Measurements from ENCODE around the gene PEMT. TPM values are rescaled to one million over a fixed set of nuclear protein-coding genes. Genes with fewer than 3 reads are reported as not detected.
A peak's percentile ranks its signal among the peaks of the same experiment; 100 is the strongest.

The PEMT gene
- total and polyA plus RNA-seq, 7 donors = 15.9 to 79.0 (median 26.0) TPM

- ATAC-seq (no peak), DNase-seq (peak; percentile 9 to 42)
- no peaks in the 10 kb centered on the region for H3K9me3 ChIP-seq
- peaks cover 9% of the 10 kb centered on the region for H3K4me1 ChIP-seq
- H3K36me3 ChIP-seq (ENCODE audit: insufficient read depth in 1 of 2, low read depth in 1 of 2) = no peaks in the 10 kb centered on the region
- no peak overlapping the region for H3K27ac ChIP-seq
- 53 to 69% (median 61%) methylated on average over 23 of the region's 23 CpGs for WGBS, 3 donors
- no peak overlapping the region for H3K4me3 ChIP-seq
- TF ChIP-seq CTCF (IDR thresholded peaks at IDR 0.05) = no peak
- H3K27me3 ChIP-seq (ENCODE audit: insufficient read depth in 3 of 3, low read length in 2 of 3) = no peaks in the 10 kb centered on the region
- intact Hi-C loops (cut with DNase I) = no loop called here
These were observed 50.4 kb downstream of the PEMT start for GRCh38 chr17:17540935-17541639.

GRCh38 chr17:17540278-17540906 lies 51.1 kb downstream of the PEMT start:
- no peak for TF ChIP-seq CTCF (IDR thresholded peaks at IDR 0.05)
- DNase-seq (peak; percentile 11 to 53), ATAC-seq (no peak)
- 60 to 75% (median 64%) methylated on average over 14 to 15 of the region's 15 CpGs for WGBS, 3 donors
- H3K4me3 ChIP-seq = no peak overlapping the region
- H3K36me3 ChIP-seq (ENCODE audit: insufficient read depth in 1 of 2, low read depth in 1 of 2) = no peaks in the 10 kb centered on the region
- H3K27ac ChIP-seq = no peak overlapping the region
- intact Hi-C loops (cut with DNase I) = no loop called here
- peaks cover 16% of the 10 kb centered on the region for H3K4me1 ChIP-seq
- H3K9me3 ChIP-seq = no peaks in the 10 kb centered on the region
- no peaks in the 10 kb centered on the region for H3K27me3 ChIP-seq (ENCODE audit: insufficient read depth in 3 of 3, low read length in 2 of 3)

- DNase-seq = peak; percentile 10 to 30
- TF ChIP-seq CTCF (IDR thresholded peaks at IDR 0.05) = no peak
- WGBS, 3 donors = 90 to 94% (median 91%) methylated on average over 10 of the region's 10 CpGs
- Histone ChIP-seq H3K27me3 (ENCODE audit: insufficient read depth in 3 of 3, low read length in 2 of 3) (no peaks in the 10 kb centered on the region), H3K4me3 (no peak overlapping the region), H3K27ac (no peak overlapping the region), H3K36me3 (ENCODE audit: insufficient read depth in 1 of 2, low read depth in 1 of 2) (no peaks in the 10 kb centered on the region), H3K4me1 (peaks cover 17% of the 10 kb centered on the region), H3K9me3 (no peaks in the 10 kb centered on the region)
- intact Hi-C loops (cut with DNase I) = no loop called here
- no peak for ATAC-seq
These were observed 51.9 kb downstream of the PEMT start for GRCh38 chr17:17539591-17539990.

- no peaks in the 10 kb centered on the region for H3K9me3 ChIP-seq
- intact Hi-C loops (cut with DNase I) = no loop called here
- no peak for TF ChIP-seq CTCF (IDR thresholded peaks at IDR 0.05)
- no peaks in the 10 kb centered on the region for H3K36me3 ChIP-seq (ENCODE audit: insufficient read depth in 1 of 2, low read depth in 1 of 2)
- no peak for ATAC-seq
- H3K4me1 ChIP-seq = peaks cover 17% of the 10 kb centered on the region
- H3K27me3 ChIP-seq (ENCODE audit: insufficient read depth in 3 of 3, low read length in 2 of 3) = no peaks in the 10 kb centered on the region
- H3K27ac ChIP-seq = no peak overlapping the region
- DNase-seq = peak in 1 of 2 donors; percentile 30
- H3K4me3 ChIP-seq = no peak overlapping the region
- 51 to 66% (median 53%) methylated on average over 10 of the region's 10 CpGs for WGBS, 3 donors
These were observed 52.8 kb downstream of the PEMT start for GRCh38 chr17:17538417-17539391.

All from psoas muscle (tissue), 8 donors.